ENCODE data around the gene TNFRSF17. TPM values are rescaled to one million over a fixed set of nuclear protein-coding genes. Genes with fewer than 3 reads are reported as not detected.

The TNFRSF17 gene
- total RNA-seq, 1 donor from 2014 or later: not detected

- no peak overlapping the region for H3K27ac ChIP-seq
- no peaks in the 10 kb centered on the region for H3K36me3 ChIP-seq
- TF ChIP-seq EZH2phosphoT487 (IDR thresholded peaks at IDR 0.05) (no peak), EZH2 (IDR thresholded peaks at IDR 0.05) (no peak), CTCF (IDR thresholded peaks at IDR 0.05) (no peak)
- H3K79me2 ChIP-seq (ENCODE audit: low read depth): peaks cover 24% of the 10 kb centered on the region
- Mint-ChIP-seq H3K4me3 (peak overlapping the region; percentile 87), H3K27me3 (ENCODE audit: insufficient read depth, low read depth) (peaks cover 2% of the 10 kb centered on the region), H3K27ac (no peak overlapping the region), H3K4me1 (peaks cover 26% of the 10 kb centered on the region), H3K9me3 (no peaks in the 10 kb centered on the region), H3K36me3 (no peaks in the 10 kb centered on the region)
- H3K4me2 ChIP-seq: peak overlapping the region; percentile 91
- peak; percentile 26 for DNase-seq (ENCODE audit: low spot score)
- peak overlapping the region; percentile 100 for H3K4me3 ChIP-seq
- peak overlapping the region; percentile 71 for H3K9ac ChIP-seq
- H3K27me3 ChIP-seq: no peaks in the 10 kb centered on the region
- peak overlapping the region; percentile 88 for H2AFZ ChIP-seq (replicated peaks)
- no peaks in the 10 kb centered on the region for H3K9me3 ChIP-seq (ENCODE audit: low read depth)
- peaks cover 9% of the 10 kb centered on the region for H3K4me1 ChIP-seq
- peaks cover 10% of the 10 kb centered on the region for H3F3A ChIP-seq (ENCODE audit: low read depth)
- H4K20me1 ChIP-seq (ENCODE audit: low read depth): peaks cover 2% of the 10 kb centered on the region
Observed at GRCh38 chr16:11977376-11978041, 12.5 kb downstream of the TNFRSF17 start.

GRCh38 chr16:11978080-11978479 lies 13.1 kb downstream of the TNFRSF17 start:
- Histone ChIP-seq H3K9me3 (ENCODE audit: low read depth) (no peaks in the 10 kb centered on the region), H3K4me2 (peak overlapping the region; percentile 91), H3K4me3 (peak overlapping the region; percentile 100), H3K27ac (no peak overlapping the region), H3K4me1 (peaks cover 9% of the 10 kb centered on the region), H3F3A (ENCODE audit: low read depth) (peaks cover 10% of the 10 kb centered on the region), H4K20me1 (ENCODE audit: low read depth) (peaks cover 2% of the 10 kb centered on the region), H3K9ac (no peak overlapping the region), H3K79me2 (ENCODE audit: low read depth) (peaks cover 24% of the 10 kb centered on the region), H3K27me3 (no peaks in the 10 kb centered on the region), H3K36me3 (no peaks in the 10 kb centered on the region), H2AFZ (replicated peaks) (no peak overlapping the region)
- peaks cover 2% of the 10 kb centered on the region for H3K27me3 Mint-ChIP-seq (ENCODE audit: insufficient read depth, low read depth)
- no peaks in the 10 kb centered on the region for H3K36me3 Mint-ChIP-seq
- H3K4me1 Mint-ChIP-seq: peaks cover 26% of the 10 kb centered on the region
- H3K27ac Mint-ChIP-seq: peak overlapping the region; percentile 59
- DNase-seq (ENCODE audit: low spot score): no peak
- H3K9me3 Mint-ChIP-seq: no peaks in the 10 kb centered on the region
- H3K4me3 Mint-ChIP-seq: peak overlapping the region; percentile 87
- TF ChIP-seq EZH2phosphoT487 (IDR thresholded peaks at IDR 0.05) (no peak), EZH2 (IDR thresholded peaks at IDR 0.05) (no peak), CTCF (IDR thresholded peaks at IDR 0.05) (no peak)

- Histone ChIP-seq H3K79me2 (ENCODE audit: low read depth) (peaks cover 24% of the 10 kb centered on the region), H3K36me3 (no peaks in the 10 kb centered on the region), H3K9me3 (ENCODE audit: low read depth) (no peaks in the 10 kb centered on the region), H4K20me1 (ENCODE audit: low read depth) (peaks cover 2% of the 10 kb centered on the region), H3K4me1 (peaks cover 9% of the 10 kb centered on the region), H3F3A (ENCODE audit: low read depth) (peaks cover 7% of the 10 kb centered on the region), H3K27me3 (no peaks in the 10 kb centered on the region), H3K4me2 (no peak overlapping the region), H3K27ac (no peak overlapping the region), H2AFZ (replicated peaks) (no peak overlapping the region), H3K4me3 (no peak overlapping the region), H3K9ac (no peak overlapping the region)
- Mint-ChIP-seq H3K36me3 (no peaks in the 10 kb centered on the region), H3K27me3 (ENCODE audit: insufficient read depth, low read depth) (peaks cover 2% of the 10 kb centered on the region), H3K4me1 (peaks cover 26% of the 10 kb centered on the region), H3K9me3 (no peaks in the 10 kb centered on the region), H3K4me3 (no peak overlapping the region), H3K27ac (no peak overlapping the region)
- TF ChIP-seq CTCF (IDR thresholded peaks at IDR 0.05): no peak
- TF ChIP-seq EZH2 (IDR thresholded peaks at IDR 0.05): no peak
- TF ChIP-seq EZH2phosphoT487 (IDR thresholded peaks at IDR 0.05): no peak
- no peak for DNase-seq (ENCODE audit: low spot score)
Observed at GRCh38 chr16:11979013-11979672, 14.1 kb downstream of the TNFRSF17 start.
